Type B pancreatic cell (in vitro differentiated cells): Measurements from ENCODE around the gene NIN. TPM values are rescaled to one million over a fixed set of nuclear protein-coding genes. Genes with fewer than 3 reads are reported as not detected.
"Not testable (repeated sequence)": the region's sequence is repeated elsewhere in the genome, so short reads cannot be mapped to it uniquely, and the experiment has no call there.

Experiments
- DNase-seq: peaks from one replicate; pipeline ENCODE4 v3.0.0; 2021; ENCODE audit warnings: mixed read lengths; ENCODE audit not compliant: unreplicated experiment; ENCODE audit errors: extremely low spot score
- H3K27ac Mint-ChIP-seq: 2 replicates; pipeline ENCODE4 v1.8.0; 2021; ENCODE audit warnings: mild to moderate bottlenecking, mixed read lengths
- H3K27me3 Mint-ChIP-seq: 2 replicates; pipeline ENCODE4 v1.8.0; 2021; ENCODE audit warnings: mixed read lengths
- H3K36me3 Mint-ChIP-seq: 2 replicates; pipeline ENCODE4 v1.8.0; 2021; ENCODE audit warnings: mixed read lengths
- H3K4me1 Mint-ChIP-seq: one replicate; pipeline ENCODE4 v1.8.0; 2021; ENCODE audit warnings: mixed read lengths; ENCODE audit not compliant: unreplicated experiment
- H3K4me3 Mint-ChIP-seq: 2 replicates; pipeline ENCODE4 v1.8.0; 2021; ENCODE audit warnings: mild to moderate bottlenecking, mixed read lengths
- H3K9me3 Mint-ChIP-seq: 2 replicates; pipeline ENCODE4 v1.8.0; 2021; ENCODE audit warnings: mixed read lengths
- CTCF ChIP-seq: fragments of 200-600 bp; sonication (generic); conservative IDR thresholded peaks from 2 replicates; pipeline ENCODE4 v1.5.0; 2021; ENCODE audit warnings: antibody characterized with exemption, mild to moderate bottlenecking
- total RNA-seq: library from RNA; stranded (reverse); gene quantifications from 2 replicates; pipeline ENCODE4 v1.2.1, GENCODE V29; 2021; ENCODE audit warnings: low replicate concordance

NIN gene
- total RNA-seq, 1 donor from 2014 or later: 40.5 TPM

- no peaks in the 10 kb centered on the region for H3K9me3 Mint-ChIP-seq
- H3K4me3 Mint-ChIP-seq: no peak overlapping the region
- no peak overlapping the region for H3K27ac Mint-ChIP-seq
- H3K36me3 Mint-ChIP-seq: peaks cover 16% of the 10 kb centered on the region
- no peak for DNase-seq
- TF ChIP-seq CTCF: no peak
- no peaks in the 10 kb centered on the region for H3K27me3 Mint-ChIP-seq
- H3K4me1 Mint-ChIP-seq: peaks cover 54% of the 10 kb centered on the region
These were observed 9.2 kb downstream of the NIN start for GRCh38 chr14:50821510-50822464.

- Mint-ChIP-seq H3K27me3 (no peaks in the 10 kb centered on the region), H3K4me1 (peaks cover 59% of the 10 kb centered on the region), H3K27ac (no peak overlapping the region), H3K9me3 (no peaks in the 10 kb centered on the region), H3K4me3 (no peak overlapping the region), H3K36me3 (peaks cover 17% of the 10 kb centered on the region)
- DNase-seq: no peak
- TF ChIP-seq CTCF: no peak
These were observed 10.0 kb downstream of the NIN start for GRCh38 chr14:50820786-50821509.

- H3K4me1 Mint-ChIP-seq: peaks cover 52% of the 10 kb centered on the region
These were observed 11.7 kb downstream of the NIN start for GRCh38 chr14:50819303-50819702.

GRCh38 chr14:50816395-50817047, 14.4 kb downstream of the NIN start:
- no peak overlapping the region for H3K4me3 Mint-ChIP-seq
- no peaks in the 10 kb centered on the region for H3K27me3 Mint-ChIP-seq
- TF ChIP-seq CTCF: no peak
- no peak overlapping the region for H3K27ac Mint-ChIP-seq
- peaks cover 26% of the 10 kb centered on the region for H3K4me1 Mint-ChIP-seq
- peaks cover 11% of the 10 kb centered on the region for H3K9me3 Mint-ChIP-seq
- DNase-seq: no peak
- peaks cover 37% of the 10 kb centered on the region for H3K36me3 Mint-ChIP-seq

More at GRCh38 chr14:50819303-50819702, 11.7 kb downstream of the NIN start:
- H3K36me3 Mint-ChIP-seq: peaks cover 29% of the 10 kb centered on the region
- H3K4me3 Mint-ChIP-seq, H3K9me3 Mint-ChIP-seq, DNase-seq, H3K27me3 Mint-ChIP-seq, H3K27ac Mint-ChIP-seq: not testable (repeated sequence)

GRCh38 chr14:50815526-50815925, 15.4 kb downstream of the NIN start:
- H3K9me3 Mint-ChIP-seq: peaks cover 11% of the 10 kb centered on the region
- H3K36me3 Mint-ChIP-seq: peaks cover 35% of the 10 kb centered on the region
- not testable (repeated sequence) for H3K4me3 Mint-ChIP-seq, DNase-seq, H3K27me3 Mint-ChIP-seq, H3K27ac Mint-ChIP-seq
- H3K4me1 Mint-ChIP-seq: peaks cover 18% of the 10 kb centered on the region

- H3K27ac Mint-ChIP-seq, H3K4me3 Mint-ChIP-seq, DNase-seq, H3K27me3 Mint-ChIP-seq: not testable (repeated sequence)
- peaks cover 14% of the 10 kb centered on the region for H3K4me1 Mint-ChIP-seq
- peaks cover 11% of the 10 kb centered on the region for H3K9me3 Mint-ChIP-seq
- H3K36me3 Mint-ChIP-seq: peaks cover 30% of the 10 kb centered on the region
These were observed 15.9 kb downstream of the NIN start for GRCh38 chr14:50815058-50815457.
